GM12891 (cell line): ENCODE data around the gene ARL10.

Source experiments
- DNase-seq: peaks from one replicate; pipeline ENCODE4 v3.0.0; 2011; ENCODE audit warnings: low spot score; ENCODE audit not compliant: insufficient read length
- FAIRE-seq: peaks from 2 replicates; lab custom pipeline; 2011; peaks lifted over from hg19 to GRCh38; lab: Jason Lieb, UNC
- PAX5 ChIP-seq: IDR thresholded peaks from 2 replicates; pipeline ENCODE4 v1.6.1; 2011; ENCODE audit warnings: low read length, moderate library complexity, mild to moderate bottlenecking; ENCODE audit not compliant: insufficient read depth, severe bottlenecking
- POLR2A ChIP-seq: IDR thresholded peaks from 2 replicates; pipeline ENCODE4 v1.6.1; 2011; ENCODE audit warnings: low read depth, low read length, control low read depth
- POLR2AphosphoS5 ChIP-seq: IDR thresholded peaks from 2 replicates; pipeline ENCODE4 v1.6.1; 2011; ENCODE audit warnings: low read depth, low read length, control low read depth
- POU2F2 ChIP-seq: IDR thresholded peaks from 2 replicates; pipeline ENCODE4 v1.6.1; 2011; ENCODE audit warnings: low read depth, mild to moderate bottlenecking, control low read depth, low read length, moderate library complexity
- SPI1 ChIP-seq: IDR thresholded peaks from 2 replicates; pipeline ENCODE4 v1.6.1; 2011; ENCODE audit warnings: low read depth, low read length, control low read depth
- TAF1 ChIP-seq: IDR thresholded peaks from 2 replicates; pipeline ENCODE4 v1.6.1; 2011; ENCODE audit warnings: low read depth, low read length, control low read depth

Gene ARL10

DNA sequence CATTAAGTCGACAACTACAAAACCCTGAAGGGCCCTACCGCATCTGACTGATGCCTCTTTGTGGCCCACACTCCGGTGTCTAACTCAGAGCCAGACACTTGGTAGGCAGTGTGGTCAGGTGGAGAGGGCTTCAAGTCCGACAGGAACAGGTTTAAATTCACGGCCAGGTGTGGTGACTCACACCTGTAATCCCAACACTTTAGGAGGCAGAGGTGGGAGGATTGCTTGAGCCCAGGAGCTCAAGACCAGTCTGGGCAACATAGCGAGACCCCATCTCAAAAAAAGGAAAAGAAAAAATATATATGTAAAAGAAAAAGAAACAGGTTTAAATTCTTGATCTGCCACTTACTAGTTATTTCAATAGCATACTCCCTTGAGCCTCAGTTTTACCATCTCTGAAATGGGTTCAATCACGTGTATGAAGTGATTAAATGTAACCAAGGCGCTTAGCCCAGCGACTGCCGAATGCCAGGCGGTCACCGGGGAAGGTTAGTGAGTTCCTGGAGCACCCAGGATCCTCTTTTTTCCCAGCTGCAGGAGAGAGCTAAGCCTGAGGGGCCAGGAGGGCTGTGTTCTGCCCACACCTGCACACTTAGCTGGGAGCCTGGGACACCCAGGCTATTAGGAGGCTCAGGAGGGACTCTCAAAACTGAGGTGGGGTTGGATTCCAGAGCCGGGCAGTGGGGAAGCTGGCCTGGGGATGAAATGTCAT lies 50.1 kb downstream of the ARL10 start:
- TF ChIP-seq POLR2AphosphoS5 = no peak
- TF ChIP-seq POU2F2 = no peak
- TF ChIP-seq PAX5 = no peak
- TF ChIP-seq TAF1 = no peak
- TF ChIP-seq SPI1 = no peak
- TF ChIP-seq POLR2A = no peak

DNA sequence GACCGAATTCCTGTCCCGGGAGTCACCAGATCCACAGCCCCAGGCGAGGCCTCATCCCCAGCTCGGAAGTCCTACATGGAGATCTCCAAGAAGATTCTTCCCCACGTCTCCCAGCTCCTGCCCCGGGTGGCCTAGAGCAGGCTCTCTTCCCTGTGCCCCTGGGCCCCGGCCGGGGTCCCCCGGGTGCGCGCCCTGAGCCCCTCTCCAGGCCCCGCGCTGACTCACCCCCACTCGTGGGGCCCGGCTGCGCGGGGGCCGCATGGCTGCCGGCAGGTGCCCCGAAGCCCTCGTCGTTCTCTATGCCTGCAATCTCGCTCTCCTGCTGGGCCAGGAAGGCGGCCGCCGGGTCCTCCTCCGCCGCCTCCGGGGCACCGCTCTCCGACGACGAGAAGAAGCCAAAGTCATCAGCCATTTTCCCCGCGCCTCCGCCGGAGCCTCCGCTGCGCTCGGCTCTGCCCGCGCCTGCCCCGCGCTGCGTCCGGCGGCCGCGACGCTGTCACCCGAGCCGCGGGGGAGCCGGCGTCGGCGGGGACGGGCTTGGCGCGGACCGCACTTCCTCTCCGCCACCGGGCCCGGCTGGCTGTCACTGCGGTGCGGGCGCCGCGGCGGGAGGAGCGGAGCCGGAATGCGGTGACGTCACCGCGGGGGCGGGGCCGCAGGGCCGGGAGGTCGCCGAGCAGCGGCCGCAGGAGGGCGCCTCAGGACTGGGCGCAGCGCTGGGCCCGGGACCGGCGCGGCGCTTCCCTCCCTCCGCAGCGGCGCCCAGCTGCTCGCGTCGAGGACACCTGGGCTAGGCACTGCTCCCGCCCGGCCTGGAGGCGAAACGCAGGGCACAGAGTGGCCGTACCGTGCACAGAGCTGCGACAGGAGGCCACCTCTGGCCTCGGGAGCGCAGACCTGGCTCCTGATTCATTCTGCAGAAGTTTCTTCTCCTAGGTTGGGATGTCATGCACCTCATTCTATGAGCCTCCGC lies 51.0 kb downstream of the ARL10 start, which contains the start of gene CLTB:
Gene CLTB (minus strand): TSS at position 588 of the 973 bp plus-strand sequence. CDS start 176 bp downstream, at position 412.
- peak; percentile 48; the same call in 1 of the 2 replicates for TF ChIP-seq SPI1
- no peak for TF ChIP-seq POLR2AphosphoS5
- DNase-seq (peak; percentile 90), FAIRE-seq (peak; percentile 94)

More for the DNA sequence above, 50.1 kb downstream of the ARL10 start:
- DNase-seq (no peak), FAIRE-seq (no peak)

DNA sequence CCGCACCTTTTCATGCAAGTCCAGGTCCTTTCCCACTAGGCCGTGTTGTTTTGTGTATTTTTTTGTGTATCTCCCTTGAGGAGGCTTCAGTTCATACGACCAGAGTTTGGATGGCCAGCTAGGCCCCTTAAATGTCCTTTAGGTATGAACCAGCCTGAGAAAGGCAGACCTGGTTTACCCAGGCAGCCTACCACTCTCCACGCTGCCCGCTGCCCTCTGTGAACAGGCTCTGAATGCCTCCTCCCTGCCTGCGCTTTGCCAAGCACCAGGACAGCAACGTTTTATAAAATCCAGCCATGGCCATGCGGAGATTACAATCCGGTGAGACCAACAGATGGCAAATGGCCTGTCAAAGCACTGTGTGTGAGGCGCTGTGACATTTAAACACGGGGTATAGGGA lies 51.7 kb downstream of the ARL10 start:
- DNase-seq = no peak
- FAIRE-seq = no peak
- TF ChIP-seq PAX5 (no peak), TAF1 (no peak), POU2F2 (no peak), SPI1 (no peak), POLR2A (no peak), POLR2AphosphoS5 (no peak)

DNA sequence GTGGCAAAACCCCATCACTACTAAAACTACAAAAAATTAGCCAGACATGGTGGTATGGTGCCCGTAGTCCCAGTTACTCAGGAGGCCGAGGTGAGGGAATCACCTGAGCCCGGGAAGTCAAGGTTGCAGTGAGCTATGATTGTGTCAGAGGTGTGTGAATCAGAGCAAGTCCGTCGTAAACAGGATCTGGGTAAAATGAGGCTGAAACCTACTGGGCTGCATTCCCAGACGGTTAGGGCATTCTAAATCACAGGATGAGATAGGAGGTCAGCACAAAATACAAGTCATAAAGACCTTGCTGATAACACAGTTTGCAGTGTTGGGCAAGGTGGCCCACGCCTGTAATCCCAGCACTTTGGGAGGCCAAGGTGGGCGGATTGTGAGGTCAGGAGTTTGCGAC lies 53.0 kb downstream of the ARL10 start:
- no peak for FAIRE-seq
- no peak for DNase-seq
- no peak for TF ChIP-seq POLR2A
- TF ChIP-seq SPI1 = no peak
- TF ChIP-seq PAX5 = no peak
- TF ChIP-seq POLR2AphosphoS5 = no peak
- no peak for TF ChIP-seq POU2F2
- no peak for TF ChIP-seq TAF1

DNA sequence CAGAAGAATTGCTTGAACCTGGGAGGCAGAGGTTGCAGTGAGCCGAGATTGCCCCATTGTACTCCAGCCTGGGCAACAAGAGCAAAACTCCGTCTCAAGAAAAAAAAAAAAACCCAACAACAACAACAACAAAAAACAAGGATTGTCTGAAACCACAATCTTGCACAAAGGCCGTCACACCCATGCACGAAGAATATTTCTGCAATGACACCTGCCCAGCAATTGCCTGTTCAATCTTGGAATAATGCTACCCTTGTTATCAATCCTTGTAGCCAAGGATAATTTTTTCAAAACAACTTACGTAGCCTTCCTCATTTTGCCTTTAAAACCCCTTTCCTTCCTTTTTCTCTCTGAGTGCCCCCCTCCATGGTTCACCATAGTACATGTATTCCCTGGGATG lies 54.8 kb downstream of the ARL10 start:
- no peak for FAIRE-seq
- DNase-seq = no peak
- TF ChIP-seq POU2F2 (no peak), TAF1 (no peak), SPI1 (no peak), PAX5 (no peak), POLR2AphosphoS5 (no peak), POLR2A (no peak)

DNA sequence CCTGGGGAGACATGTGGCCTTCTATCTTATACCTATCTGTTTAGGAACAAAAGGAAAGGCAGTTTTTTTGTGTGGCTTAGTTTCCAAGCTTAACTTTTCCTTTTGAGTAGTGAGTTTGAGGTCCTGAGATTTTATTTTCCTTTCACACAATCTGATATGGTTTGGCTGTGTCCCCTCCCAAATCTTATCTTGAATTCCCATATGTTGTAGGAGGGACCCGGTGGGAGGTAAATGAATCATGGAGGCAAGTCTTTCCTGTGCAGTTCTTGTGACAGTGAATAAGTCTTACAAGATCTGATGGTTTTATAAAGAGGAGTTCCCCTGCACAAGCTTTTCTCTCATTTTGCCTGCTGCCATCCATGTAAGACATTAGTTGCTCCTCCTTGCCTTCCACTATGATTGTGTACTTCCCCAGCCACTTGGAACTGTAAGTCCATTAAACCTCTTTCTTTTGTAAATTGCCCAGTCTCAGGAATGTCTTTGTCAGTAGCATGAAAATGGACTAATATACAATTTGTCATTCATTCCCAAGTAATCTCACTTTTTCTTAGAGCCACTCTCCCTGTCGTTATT lies 55.8 kb downstream of the ARL10 start:
- DNase-seq (no peak), FAIRE-seq (no peak)
- no peak for TF ChIP-seq SPI1
- TF ChIP-seq PAX5 = no peak
- no peak for TF ChIP-seq POLR2A
- no peak for TF ChIP-seq TAF1
- no peak for TF ChIP-seq POU2F2
- no peak for TF ChIP-seq POLR2AphosphoS5

DNA sequence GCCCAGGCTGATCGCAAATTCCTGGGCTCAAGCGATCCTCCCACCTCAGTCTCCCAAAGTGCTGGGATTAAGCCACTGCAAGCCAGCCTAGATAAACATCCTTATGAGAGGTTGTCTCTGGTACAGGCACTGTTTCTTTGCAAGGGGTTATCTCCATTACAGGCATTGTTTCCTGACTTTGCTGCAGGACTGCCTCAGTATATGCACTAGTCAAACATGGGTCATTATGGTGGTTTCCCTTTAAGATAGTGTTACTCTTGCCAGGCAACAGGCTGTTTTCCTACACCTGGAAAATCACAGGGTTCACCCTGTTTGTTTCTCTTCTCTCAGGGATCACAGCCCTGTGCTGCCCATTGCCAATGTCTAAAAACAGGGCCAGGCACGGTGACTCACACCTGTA lies 58.9 kb downstream of the ARL10 start:
- FAIRE-seq (no peak), DNase-seq (no peak)
- TF ChIP-seq TAF1 = no peak
- no peak for TF ChIP-seq PAX5
- no peak for TF ChIP-seq POLR2AphosphoS5
- no peak for TF ChIP-seq SPI1
- no peak for TF ChIP-seq POLR2A
- TF ChIP-seq POU2F2 = no peak

DNA sequence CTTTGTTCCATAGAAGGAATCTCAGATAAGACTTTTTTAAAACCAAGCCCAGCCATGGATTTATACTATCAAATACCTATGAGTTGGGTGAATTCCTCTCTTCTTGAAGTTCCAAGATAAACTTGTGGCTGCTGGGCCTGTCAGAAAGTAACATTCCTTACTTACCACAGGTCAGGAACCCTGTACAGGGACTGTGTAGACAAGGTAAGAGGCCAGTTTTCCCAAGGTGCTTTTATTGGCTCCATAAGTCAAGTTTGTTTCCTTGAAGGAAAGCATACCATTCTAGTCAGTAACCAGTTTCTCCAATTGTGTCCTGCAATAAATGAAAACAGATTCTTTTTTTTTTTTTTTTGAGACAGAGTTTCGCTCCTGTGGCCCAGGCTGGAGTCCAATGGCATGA lies 59.9 kb downstream of the ARL10 start:
- FAIRE-seq = no peak
- TF ChIP-seq POU2F2 (no peak), PAX5 (no peak), POLR2A (no peak), POLR2AphosphoS5 (no peak), SPI1 (no peak), TAF1 (no peak)
- no peak for DNase-seq

DNA sequence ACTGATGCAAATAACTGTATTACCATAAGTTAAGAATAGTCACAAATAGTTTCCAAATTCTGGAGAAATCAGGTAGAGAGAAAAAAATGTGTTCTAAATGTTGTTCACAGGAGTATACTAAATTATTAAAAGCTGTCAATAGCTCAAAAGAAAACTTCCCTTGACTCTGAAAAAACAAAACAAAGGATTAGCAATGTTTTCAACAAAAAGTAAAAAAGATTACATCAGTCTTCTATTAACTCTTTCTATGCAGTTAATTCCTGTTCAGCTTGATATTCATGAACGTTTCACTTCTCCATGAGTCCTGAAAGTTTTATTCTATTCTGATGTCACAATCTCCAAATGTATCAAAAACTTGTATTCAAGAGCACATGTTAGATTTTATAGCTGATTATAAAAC lies 60.5 kb downstream of the ARL10 start:
- DNase-seq = no peak

More for the DNA sequence above, 60.5 kb downstream of the ARL10 start:
- TF ChIP-seq POLR2A = no peak
- no peak for TF ChIP-seq TAF1
- TF ChIP-seq PAX5 = no peak
- TF ChIP-seq POLR2AphosphoS5 = no peak
- no peak for TF ChIP-seq POU2F2
- FAIRE-seq = no peak
